ENCODE results near the gene LRCH3. TPM values are rescaled to one million over a fixed set of nuclear protein-coding genes. Genes with fewer than 3 reads are reported as not detected.

Gene LRCH3
- total RNA-seq, 1 experiment from 2014 or later = 63.6 TPM

GRCh38 chr3:197901626-197902025 is 110.6 kb downstream of the LRCH3 start:
- Mint-ChIP-seq H3K9me3 (peaks cover 16% of the 10 kb centered on the region), H3K36me3 (no peaks in the 10 kb centered on the region)
- CTCF ChIA-PET = no interaction called here

More at GRCh38 chr3:197901626-197902025, 110.6 kb downstream of the LRCH3 start:
- no peak overlapping the region for H3K27ac Mint-ChIP-seq
- H3K4me1 Mint-ChIP-seq = peaks cover 19% of the 10 kb centered on the region
- no peaks in the 10 kb centered on the region for H3K27me3 Mint-ChIP-seq (ENCODE audit: low read depth)
- TF ChIP-seq MXD4 (CRISPR knock-in tag; IDR thresholded peaks at IDR 0.05; ENCODE audit: borderline replicate concordance) (no peak), HMGA2 (CRISPR knock-in tag; IDR thresholded peaks at IDR 0.05) (no peak), E2F4 (CRISPR knock-in tag; IDR thresholded peaks at IDR 0.05; ENCODE audit: borderline replicate concordance, low read depth) (no peak), ELF4 (CRISPR knock-in tag; IDR thresholded peaks at IDR 0.05; ENCODE audit: low read depth) (no peak), TCF7 (CRISPR knock-in tag; IDR thresholded peaks at IDR 0.05; ENCODE audit: low read depth) (no peak), TP53 (CRISPR knock-in tag; IDR thresholded peaks at IDR 0.05) (no peak), ERG (CRISPR knock-in tag; IDR thresholded peaks at IDR 0.05) (no peak), ZNF263 (CRISPR knock-in tag; IDR thresholded peaks at IDR 0.05; ENCODE audit: low read depth) (no peak), MLX (CRISPR knock-in tag; IDR thresholded peaks at IDR 0.05) (no peak), RELA (CRISPR knock-in tag; IDR thresholded peaks at IDR 0.05; ENCODE audit: borderline replicate concordance) (no peak), ATF6 (CRISPR knock-in tag; IDR thresholded peaks at IDR 0.05) (no peak), FOXP4 (CRISPR knock-in tag; IDR thresholded peaks at IDR 0.05) (no peak), CTCF (IDR thresholded peaks at IDR 0.05) (no peak), JUN (CRISPR knock-in tag; IDR thresholded peaks at IDR 0.05) (no peak), ZNF671 (CRISPR knock-in tag; IDR thresholded peaks at IDR 0.05) (no peak)
- no peak for ATAC-seq
- POLR2A ChIA-PET = no interaction called here
- H3K4me3 Mint-ChIP-seq = no peak overlapping the region
- no peak for DNase-seq (ENCODE audit: low spot score)

Measured in WTC11 (cell line).